Epithelial cell of prostate (primary cell): ENCODE measurements around the gene CLSTN2.

ENCODE experiments used
- DNase-seq: peaks from one replicate; pipeline ENCODE4 v3.0.0-alpha.2; 2011; ENCODE audit warnings: low read depth, low spot score
- H3K27ac ChIP-seq: fragments of 450-650 bp; 2 replicates; pipeline ENCODE4 v1.5.1; 2017; ENCODE audit warnings: mild to moderate bottlenecking

Gene CLSTN2

DNA sequence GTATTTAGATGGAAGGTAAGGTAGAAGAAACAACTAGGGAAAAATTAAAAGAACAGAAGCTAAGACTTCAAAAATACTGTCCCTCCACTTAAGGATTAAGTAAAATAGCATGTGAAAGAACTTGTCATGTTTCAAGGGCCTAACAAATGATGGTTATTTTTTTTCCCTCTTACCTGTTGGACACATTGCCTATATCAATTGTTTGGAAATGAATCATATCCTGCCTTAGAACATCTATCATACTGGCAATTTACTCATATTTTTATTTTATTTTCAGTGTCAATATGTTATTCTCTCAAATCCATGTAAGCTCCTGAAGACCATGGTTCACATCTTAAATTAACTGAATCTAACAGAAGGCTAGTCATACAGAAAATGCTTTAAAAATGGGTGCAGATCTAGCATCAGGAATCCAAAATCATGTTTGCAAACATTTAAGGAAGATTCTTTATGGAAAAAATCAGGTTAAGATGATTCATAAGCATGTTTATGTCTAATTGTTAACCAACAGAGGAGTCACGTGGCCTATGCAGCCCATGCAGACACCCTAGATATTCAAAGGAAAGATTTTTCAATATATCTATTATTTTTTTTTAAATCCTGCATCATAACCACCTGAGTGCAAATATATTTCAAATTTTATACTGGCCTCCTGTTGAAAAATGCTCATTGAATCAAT, 607.1 kb downstream of the CLSTN2 start:
- H3K27ac ChIP-seq: peak overlapping the region; percentile 32
- no peak for DNase-seq

DNA sequence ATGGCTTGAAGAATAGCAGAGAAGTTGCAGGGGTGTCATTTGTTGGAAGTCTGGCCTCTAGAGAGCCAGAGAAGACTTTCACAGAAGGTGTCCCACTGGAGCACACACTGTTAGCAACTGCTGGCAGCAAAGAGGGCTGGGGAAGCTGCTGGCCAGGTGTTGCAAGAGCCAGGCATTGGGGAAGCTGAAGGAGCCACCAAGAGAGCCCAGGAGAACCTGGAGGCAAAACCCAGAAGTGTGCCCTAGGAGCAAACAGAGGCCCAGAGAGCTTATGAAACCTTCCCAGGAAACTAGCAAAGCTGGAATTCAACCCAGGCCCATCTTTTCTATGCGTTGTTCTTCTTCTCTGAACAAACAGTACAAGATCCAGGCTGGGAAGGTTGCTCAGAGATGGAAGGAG, 610.2 kb downstream of the CLSTN2 start:
- no peak overlapping the region for H3K27ac ChIP-seq
- DNase-seq: no peak

GRCh38 chr3:140545756-140546155, 610.8 kb downstream of the CLSTN2 start:
- no peak overlapping the region for H3K27ac ChIP-seq
- DNase-seq: no peak

GRCh38 chr3:140546649-140547048, 611.7 kb downstream of the CLSTN2 start:
- no peak overlapping the region for H3K27ac ChIP-seq
- no peak for DNase-seq

- DNase-seq: no peak
- no peak overlapping the region for H3K27ac ChIP-seq
These were observed 617.4 kb downstream of the CLSTN2 start for GRCh38 chr3:140552403-140552802.

DNA sequence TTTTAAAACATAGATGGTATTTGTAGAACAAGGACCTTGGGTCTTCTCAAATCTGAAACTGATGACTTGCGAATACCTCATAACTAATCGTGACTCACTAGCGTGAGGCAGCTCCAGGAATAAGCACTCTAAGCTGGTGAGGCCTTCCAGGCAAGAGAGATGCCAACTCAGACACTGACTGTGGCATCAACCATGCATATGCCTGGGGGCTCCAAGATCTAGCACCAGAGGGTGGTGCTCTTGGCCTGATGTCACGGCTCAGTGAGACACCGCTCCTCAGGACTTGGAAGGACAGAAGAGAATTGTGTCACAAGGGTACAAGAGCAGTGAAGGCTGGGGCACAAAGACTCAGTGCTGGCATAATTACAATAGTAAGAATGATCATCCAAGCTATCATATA, 617.9 kb downstream of the CLSTN2 start:
- peak; percentile 27 for DNase-seq
- H3K27ac ChIP-seq: no peak overlapping the region

DNA sequence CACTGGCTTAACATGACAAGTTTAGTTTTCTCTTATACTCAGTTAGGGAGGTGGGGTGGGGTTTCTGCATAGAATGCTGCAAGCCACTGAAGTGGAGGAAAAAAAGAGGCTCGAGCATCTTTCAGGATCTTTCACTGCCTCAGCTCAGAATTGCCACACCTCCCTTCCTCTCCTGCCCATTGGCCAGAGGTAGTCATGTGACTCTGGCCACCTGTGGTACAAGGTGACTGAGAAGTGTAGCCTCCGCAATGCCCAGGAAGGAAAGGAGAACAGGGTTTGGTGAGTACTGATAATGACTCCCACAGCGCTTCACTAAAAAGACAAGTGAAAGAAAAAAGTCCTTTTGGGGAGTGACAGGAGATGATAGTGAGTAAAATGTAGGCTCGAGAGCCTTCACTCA, 618.6 kb downstream of the CLSTN2 start:
- H3K27ac ChIP-seq: no peak overlapping the region
- no peak for DNase-seq

DNA sequence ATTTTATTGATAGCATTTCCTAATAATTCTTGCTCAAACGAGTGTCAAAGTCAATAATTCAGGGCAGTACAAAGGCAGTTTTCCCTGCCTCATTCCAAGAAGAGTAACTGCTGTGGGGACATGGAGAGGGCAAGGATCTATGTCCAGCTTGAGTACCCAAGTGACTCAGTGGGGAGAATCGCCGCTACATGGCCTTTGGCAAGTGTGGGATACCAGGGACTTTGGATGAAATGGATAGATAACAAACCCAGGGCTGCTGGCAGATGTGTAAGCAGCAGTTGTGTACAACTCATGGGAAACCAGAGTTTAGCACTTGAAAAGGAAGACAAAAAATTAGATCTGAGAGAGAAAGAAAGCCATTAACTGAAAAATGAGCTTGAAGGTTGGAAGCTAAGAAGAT, 620.7 kb downstream of the CLSTN2 start:
- no peak overlapping the region for H3K27ac ChIP-seq
- DNase-seq: no peak

- no peak overlapping the region for H3K27ac ChIP-seq
- no peak for DNase-seq
These were observed 622.5 kb downstream of the CLSTN2 start for GRCh38 chr3:140557476-140557875.

- no peak overlapping the region for H3K27ac ChIP-seq
- no peak for DNase-seq
These were observed 624.6 kb downstream of the CLSTN2 start for GRCh38 chr3:140559546-140559945.

DNA sequence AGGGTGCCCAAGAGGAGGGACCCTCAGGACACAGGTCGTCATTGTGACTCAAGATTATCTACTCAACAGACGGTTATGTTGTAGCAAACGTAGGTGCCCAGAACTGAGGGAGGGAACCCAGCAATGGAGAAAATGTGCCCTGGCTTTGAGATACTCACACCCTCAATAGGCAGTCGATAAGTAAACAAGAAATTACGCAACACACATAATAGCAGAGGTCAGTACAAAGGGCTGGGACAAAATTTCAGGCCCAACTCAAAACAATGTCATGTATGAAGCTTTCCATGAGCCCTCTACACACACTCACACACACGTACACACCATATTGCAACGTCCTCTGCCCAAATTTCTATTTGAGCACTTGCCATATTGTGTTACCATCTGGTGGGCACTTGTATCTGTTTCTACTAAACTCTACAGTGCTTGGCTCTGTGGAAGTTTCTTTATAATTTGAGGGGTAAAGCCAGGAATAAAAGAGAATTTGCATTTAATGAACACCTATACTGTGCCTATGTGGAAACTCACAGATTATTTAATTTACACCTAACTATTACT, 628.3 kb downstream of the CLSTN2 start:
- DNase-seq: no peak
- no peak overlapping the region for H3K27ac ChIP-seq

DNA sequence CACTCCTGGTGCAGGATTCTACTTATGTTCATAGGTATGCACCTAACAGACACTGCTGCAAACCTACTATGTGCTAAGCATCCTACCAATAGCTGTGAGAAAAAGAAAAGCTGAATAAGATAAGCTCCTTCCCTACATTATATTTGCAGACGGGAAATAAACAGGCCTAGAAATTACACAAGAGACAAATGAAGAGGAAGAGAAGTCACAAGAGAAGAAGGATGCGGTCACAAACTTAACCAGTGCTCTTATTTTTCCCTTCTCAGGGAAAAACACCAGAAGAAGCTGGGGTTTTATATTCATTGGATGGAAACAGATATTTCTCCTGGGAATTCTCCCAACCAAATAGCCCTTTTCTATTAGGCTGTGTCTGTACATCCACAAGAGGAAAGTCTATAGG, 633.1 kb downstream of the CLSTN2 start:
- no peak for DNase-seq
- H3K27ac ChIP-seq: no peak overlapping the region

DNA sequence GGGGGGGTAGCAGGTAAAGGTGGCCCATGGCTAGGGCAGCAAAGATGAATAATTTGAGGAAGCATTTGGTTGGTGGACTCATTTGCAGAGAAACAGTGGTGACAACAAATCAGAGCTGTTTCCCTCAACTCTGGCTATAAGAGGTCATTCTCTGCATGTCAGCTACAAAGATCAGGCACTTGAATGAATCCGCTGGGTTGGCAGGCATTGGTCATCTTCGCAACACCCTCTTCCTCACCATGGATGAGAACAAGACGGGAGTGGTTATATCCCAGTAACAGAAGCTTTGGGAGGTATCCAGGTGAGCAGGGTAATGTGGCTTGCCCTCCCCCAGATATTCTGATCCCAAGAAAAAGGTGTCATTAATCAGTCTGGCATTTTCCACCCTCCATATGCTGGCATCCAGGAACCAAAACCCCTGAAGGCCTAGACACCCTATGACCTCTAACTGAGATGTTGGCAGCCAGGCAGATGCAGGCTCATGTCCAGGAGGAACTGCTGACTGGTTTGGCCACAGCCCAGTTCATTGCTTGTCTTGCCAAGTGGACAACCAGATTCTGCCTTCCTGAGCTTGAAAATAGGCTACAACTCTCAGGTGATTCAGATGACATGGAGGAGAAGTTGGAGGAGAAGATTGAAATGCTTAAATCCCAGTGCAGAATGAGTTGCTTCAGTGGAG, 634.0 kb downstream of the CLSTN2 start:
- DNase-seq: no peak

DNA sequence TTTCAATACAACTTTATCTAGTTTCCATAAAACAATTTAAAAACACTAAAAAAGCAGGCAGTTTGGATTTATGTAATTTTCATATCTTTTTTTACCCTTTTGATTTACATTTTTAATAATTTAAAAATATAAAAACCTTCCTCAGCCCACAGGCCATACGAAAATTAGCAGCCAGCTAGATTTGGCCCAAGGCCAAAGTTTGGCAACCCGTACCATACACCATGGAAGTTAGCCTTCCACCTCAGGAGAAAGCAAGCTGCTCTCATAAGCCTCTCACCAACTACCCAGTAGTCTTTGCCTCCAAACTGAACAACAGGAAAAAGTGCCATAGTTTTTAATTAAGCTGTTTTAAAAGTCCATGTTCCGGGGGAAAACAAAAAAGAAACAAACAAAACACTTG, 635.6 kb downstream of the CLSTN2 start:
- DNase-seq: no peak
- no peak overlapping the region for H3K27ac ChIP-seq

More for the DNA sequence above, 634.0 kb downstream of the CLSTN2 start:
- H3K27ac ChIP-seq: no peak overlapping the region

- no peak for DNase-seq
- no peak overlapping the region for H3K27ac ChIP-seq
These were observed 636.9 kb downstream of the CLSTN2 start for GRCh38 chr3:140571836-140572235.

DNA sequence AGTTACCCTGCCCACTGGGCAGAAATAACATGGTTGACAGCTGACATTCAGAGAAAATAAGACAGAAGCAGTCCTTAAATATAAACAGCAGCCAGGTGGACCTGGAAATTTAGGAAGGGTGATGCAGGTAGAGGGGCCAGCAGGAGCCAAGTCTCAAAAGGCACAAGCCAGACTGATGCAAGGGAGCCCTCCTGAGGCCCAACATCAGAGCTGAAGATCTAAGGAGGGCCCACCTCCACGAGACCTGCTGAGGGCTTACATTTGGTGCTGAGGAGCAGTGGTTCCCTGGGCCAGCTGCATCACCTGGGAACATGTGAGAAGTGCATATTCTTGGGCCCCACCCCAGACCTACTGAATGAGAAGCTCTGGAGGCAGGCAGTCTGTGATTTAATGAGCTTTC, 637.3 kb downstream of the CLSTN2 start:
- DNase-seq: no peak
- no peak overlapping the region for H3K27ac ChIP-seq

DNA sequence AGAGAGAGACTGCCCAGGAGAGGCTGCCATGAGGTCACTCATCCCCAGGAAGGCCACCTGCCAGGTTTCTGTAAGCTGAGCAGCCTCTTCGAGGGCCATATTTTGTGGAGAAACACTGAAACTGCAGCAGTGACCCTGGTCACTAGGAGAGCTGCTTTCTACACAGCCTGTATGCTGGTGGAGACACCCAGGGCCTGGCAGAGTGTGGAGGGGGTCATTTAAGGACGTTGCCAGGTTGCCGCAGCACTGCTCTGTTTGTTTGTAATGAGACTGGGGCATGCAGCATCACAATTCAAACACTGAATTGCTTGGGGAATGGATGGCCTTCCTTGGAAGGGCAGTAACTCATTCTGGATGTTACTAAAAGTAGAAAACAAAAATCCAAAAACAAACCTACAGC, 638.0 kb downstream of the CLSTN2 start:
- DNase-seq: no peak
- H3K27ac ChIP-seq: no peak overlapping the region

- H3K27ac ChIP-seq: no peak overlapping the region
These were observed 639.4 kb downstream of the CLSTN2 start for GRCh38 chr3:140574375-140574774.

DNA sequence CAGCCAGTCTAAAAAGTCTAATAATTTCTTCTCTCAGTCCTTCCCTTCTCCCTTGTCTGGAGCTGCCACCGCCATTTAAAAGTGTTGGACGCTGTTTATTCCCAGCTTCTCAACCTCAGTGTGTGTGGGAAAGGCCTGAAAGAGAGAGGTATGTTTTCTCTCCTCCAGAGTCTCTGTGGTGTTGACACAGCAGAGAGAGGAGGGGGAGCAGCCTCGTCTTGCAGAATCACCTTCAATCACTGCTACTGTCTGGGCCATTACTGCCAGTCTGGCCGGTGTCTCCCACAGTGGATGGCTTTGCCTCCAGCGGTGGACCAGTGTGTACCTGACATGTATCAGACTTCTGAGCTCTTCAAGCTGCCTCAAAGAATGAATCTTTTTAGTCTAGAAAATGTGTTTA, 641.5 kb downstream of the CLSTN2 start:
- DNase-seq: no peak

More at GRCh38 chr3:140574375-140574774, 639.4 kb downstream of the CLSTN2 start:
- no peak for DNase-seq

DNA sequence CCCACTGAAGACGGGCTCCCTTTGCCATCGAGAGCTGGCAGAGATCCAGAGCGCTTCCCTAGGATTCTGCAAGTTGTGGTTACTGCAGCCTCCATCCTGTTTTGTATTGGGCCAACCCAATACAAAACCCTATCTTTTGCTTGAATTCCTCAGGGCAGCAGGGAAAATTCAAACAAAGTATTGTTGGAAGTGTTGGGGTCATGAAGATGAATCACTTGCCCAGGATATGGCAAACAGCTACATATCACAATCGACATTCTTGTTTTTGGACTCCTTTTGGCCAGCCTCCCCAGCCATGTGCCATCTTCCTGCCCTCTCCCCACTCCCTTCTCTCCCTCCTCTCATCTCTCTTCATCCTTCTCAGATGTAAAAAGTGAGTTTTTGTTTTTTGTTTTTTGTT, 642.9 kb downstream of the CLSTN2 start:
- no peak overlapping the region for H3K27ac ChIP-seq
- DNase-seq: no peak

More for the DNA sequence above, 641.5 kb downstream of the CLSTN2 start:
- H3K27ac ChIP-seq: no peak overlapping the region

- no peak for DNase-seq
- H3K27ac ChIP-seq: no peak overlapping the region
These were observed 644.3 kb downstream of the CLSTN2 start for GRCh38 chr3:140579260-140579659.

DNA sequence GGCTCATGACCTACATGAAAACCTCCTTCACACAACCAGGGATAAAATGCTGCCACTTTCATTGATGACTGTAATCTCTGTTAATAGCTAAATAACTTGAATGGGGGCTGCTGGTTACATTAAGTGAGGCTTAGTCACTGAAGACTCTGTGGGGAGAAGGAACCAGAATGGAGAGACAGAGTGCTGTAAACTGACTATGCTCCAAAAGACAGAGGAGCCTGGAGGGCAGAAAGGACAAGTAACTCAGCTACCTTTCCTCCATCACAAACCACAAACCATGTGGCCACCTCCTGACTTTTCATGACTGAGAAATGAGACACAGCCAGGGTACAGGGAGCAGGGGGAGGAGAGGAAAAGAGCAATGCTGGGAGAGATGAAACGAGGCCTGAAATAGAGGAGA, 645.8 kb downstream of the CLSTN2 start:
- no peak for DNase-seq
- H3K27ac ChIP-seq: no peak overlapping the region
